Right lobe of liver (tissue), 6 donors: ENCODE results near the gene TFEC. TPM values are rescaled to one million over a fixed set of nuclear protein-coding genes. Genes with fewer than 3 reads are reported as not detected.

Source experiments
- ATAC-seq, 4 donors: fragments of 200-7000 bp; cut with Tn5 transposase; one replicate each; pipeline ENCODE4 v1.9.1; 2020; ENCODE audit warnings: mild to moderate bottlenecking in 4 of 4, moderate library complexity in 4 of 4
- DNase-seq, 3 donors: peaks; one replicate each; pipeline ENCODE4 v3.0.0-alpha.2; 2020
- H3K27ac ChIP-seq, 3 donors: fragments of 200-600 bp; one replicate each; pipeline ENCODE4 v1.8.0; 2022
- H3K27me3 ChIP-seq, 2 donors: fragments of 200-600 bp; one replicate each; pipeline ENCODE4 v1.8.0; 2022
- H3K36me3 ChIP-seq, 4 donors: fragments of 200-600 bp; sonication (generic) in 1 of 4; one replicate each; pipeline versions ENCODE4 v1.5.1 to v1.8.0; 2017 to 2022; ENCODE audit warnings: control low read depth in 1 of 4
- H3K4me1 ChIP-seq, 4 donors: fragments of 200-600 bp; sonication (generic) in 1 of 4; one replicate each; pipeline versions ENCODE4 v1.5.1 to v1.8.0; 2017 to 2022; ENCODE audit warnings: control low read depth in 1 of 4
- H3K4me3 ChIP-seq, 3 donors: fragments of 200-600 bp; one replicate each; pipeline ENCODE4 v1.8.0; 2022
- H3K9me3 ChIP-seq, 4 donors: fragments of 200-600 bp; sonication (generic) in 1 of 4; one replicate each; pipeline versions ENCODE4 v1.5.1 to v1.8.0; 2017 to 2022; ENCODE audit warnings: control low read depth in 1 of 4
- CTCF ChIP-seq, 4 donors: fragments of 200-600 bp in 3 of 4; fragments of 450-650 bp in 1 of 4; IDR thresholded peaks; one replicate each; pipeline versions ENCODE4 v1.5.1 to v1.8.0; 2016 to 2022; ENCODE audit warnings: antibody characterized with exemption in 4 of 4, mild to moderate bottlenecking in 2 of 4
- POLR2A ChIP-seq: fragments of 450-650 bp; IDR thresholded peaks from one replicate; pipeline ENCODE4 v1.6.1; 2017; ENCODE audit warnings: antibody characterized with exemption, mild to moderate bottlenecking
- WGBS: methylation state at CpG from one replicate; pipeline ENCODE4 v1.1.6; 2018; ENCODE audit warnings: low coverage, low lambda C conversion rate; ENCODE audit not compliant: insufficient coverage; ENCODE audit errors: missing lambda C conversion rate; 5-methylcytosine and 5-hydroxymethylcytosine counted together
- intact Hi-C, 2 donors: fragments of 100-400 bp; cut with DNase I; formaldehyde crosslinking; loops; one replicate each; pipeline versions ENCODE4 v1.11.2 to v1.14.1; 2022
- total RNA-seq, 6 experiments: library from RNA; depleted of rRNA in 2 of 6; stranded (reverse); fragments of >200 nt in 2 of 6; fragmentation: NEBNext Ultra II Directional in 3 of 6; extraction: Animal tissue kit (Norgen Biotek cat#: 25700) in 3 of 6; gene quantifications; one replicate each; pipeline versions ENCODE4 v1.1.0 to v1.2.4, GENCODE V29; 2016 to 2023
- donor health status: DM: no; HTN: yes; CAD: no.
- donor health status: DM: no; HTN: no; CAD: no.
- donor health status: DM: no; HTN: no; CAD: no.
- donor health status: DM: no; HTN: yes; CAD: no.
- donor health status: DM: no; HTN: yes; CAD: no.

Gene TFEC
- total RNA-seq, 6 experiments from 2014 or later = 0.95 to 5.4 (median 2.4) TPM

- TF ChIP-seq POLR2A = no peak
- no peak for TF ChIP-seq CTCF (IDR thresholded peaks at IDR 0.05)
- H3K27me3 ChIP-seq = no peaks in the 10 kb centered on the region
- ATAC-seq = no peak
- 69% methylated on average over 3 of the region's 3 CpGs for WGBS
- no peak for DNase-seq
- no peak overlapping the region for H3K27ac ChIP-seq
- no peak overlapping the region for H3K4me3 ChIP-seq
- no peaks in the 10 kb centered on the region for H3K4me1 ChIP-seq
- intact Hi-C loops = no loop called here
- H3K36me3 ChIP-seq = no peaks in the 10 kb centered on the region
- H3K9me3 ChIP-seq = no peaks in the 10 kb centered on the region
These were observed 57.2 kb downstream of the TFEC start for GRCh38 chr7:115973406-115973805.

- H3K4me1 ChIP-seq = no peaks in the 10 kb centered on the region
- TF ChIP-seq CTCF (IDR thresholded peaks at IDR 0.05) = no peak
- no peak for TF ChIP-seq POLR2A
- H3K4me3 ChIP-seq = no peak overlapping the region
- no peak overlapping the region for H3K27ac ChIP-seq
- no peak for DNase-seq
- H3K27me3 ChIP-seq = no peaks in the 10 kb centered on the region
- H3K36me3 ChIP-seq = no peaks in the 10 kb centered on the region
- intact Hi-C loops = no loop called here
- no peaks in the 10 kb centered on the region for H3K9me3 ChIP-seq
- no peak for ATAC-seq
These were observed 59.1 kb downstream of the TFEC start for GRCh38 chr7:115971506-115971905.

GRCh38 chr7:115968596-115968995, 62.0 kb downstream of the TFEC start:
- ATAC-seq = no peak
- H3K27me3 ChIP-seq = no peaks in the 10 kb centered on the region

GRCh38 chr7:115968171-115968570, 62.4 kb downstream of the TFEC start:
- Histone ChIP-seq H3K27me3 (no peaks in the 10 kb centered on the region), H3K36me3 (no peaks in the 10 kb centered on the region), H3K9me3 (no peaks in the 10 kb centered on the region), H3K4me3 (no peak overlapping the region), H3K4me1 (no peaks in the 10 kb centered on the region), H3K27ac (no peak overlapping the region)
- WGBS = 12% methylated on average over 1 of the region's 1 CpG
- DNase-seq (no peak), ATAC-seq (no peak)
- intact Hi-C loops = no loop called here
- TF ChIP-seq CTCF (IDR thresholded peaks at IDR 0.05) = no peak
- TF ChIP-seq POLR2A = no peak

More at GRCh38 chr7:115968596-115968995, 62.0 kb downstream of the TFEC start:
- Histone ChIP-seq H3K4me1 (no peaks in the 10 kb centered on the region), H3K36me3 (no peaks in the 10 kb centered on the region), H3K27ac (no peak overlapping the region), H3K9me3 (no peaks in the 10 kb centered on the region), H3K4me3 (no peak overlapping the region)
- no peak for DNase-seq
- TF ChIP-seq CTCF (IDR thresholded peaks at IDR 0.05) = no peak
- no peak for TF ChIP-seq POLR2A
- 54% methylated on average over 1 of the region's 1 CpG for WGBS
- intact Hi-C loops = no loop called here

GRCh38 chr7:115965796-115966475, 64.6 kb downstream of the TFEC start:
- DNase-seq (no peak), ATAC-seq (no peak)
- no peak overlapping the region for H3K27ac ChIP-seq
- no peak for TF ChIP-seq POLR2A
- TF ChIP-seq CTCF (IDR thresholded peaks at IDR 0.05) = no peak
- no peak overlapping the region for H3K4me3 ChIP-seq
- H3K9me3 ChIP-seq = no peaks in the 10 kb centered on the region
- no peaks in the 10 kb centered on the region for H3K4me1 ChIP-seq
- no peaks in the 10 kb centered on the region for H3K36me3 ChIP-seq
- intact Hi-C loops = no loop called here
- no peaks in the 10 kb centered on the region for H3K27me3 ChIP-seq
- WGBS = 60% methylated on average over 5 of the region's 5 CpGs
